HepG2 (cell line): Measurements from ENCODE around the gene MC1R. TPM values are rescaled to one million over a fixed set of nuclear protein-coding genes. Genes with fewer than 3 reads are reported as not detected.

ENCODE experiments used
- AGO1 ChIP-seq: fragments of 200-400 bp; formaldehyde crosslinking; IDR thresholded peaks from 2 replicates; pipeline ENCODE4 v1.6.1; 2017; ENCODE audit warnings: mild to moderate bottlenecking, low read depth, low read length, moderate library complexity; ENCODE audit not compliant: poor library complexity, severe bottlenecking
- MED8 ChIP-seq: sonication (generic); formaldehyde crosslinking; IDR thresholded peaks from 2 replicates; pipeline ENCODE4 v1.8.1; 2023; ENCODE audit warnings: mild to moderate bottlenecking, missing genetic modification reagents; ENCODE audit not compliant: insufficient replicate concordance
- MXD3 ChIP-seq: IDR thresholded peaks from 2 replicates; pipeline ENCODE4 v1.6.1; 2016; ENCODE audit warnings: mild to moderate bottlenecking, missing biosample characterization, missing genetic modification reagents
- PAX8 ChIP-seq: sonication (generic); formaldehyde crosslinking; IDR thresholded peaks from 2 replicates; pipeline ENCODE4 v1.8.0; 2022; ENCODE audit warnings: mild to moderate bottlenecking, missing genetic modification reagents, borderline replicate concordance
- SNRNP70 ChIP-seq: fragments of 200-400 bp; formaldehyde crosslinking; IDR thresholded peaks from 2 replicates; pipeline ENCODE4 v1.6.1; 2017; ENCODE audit warnings: mild to moderate bottlenecking, low read depth, low read length, moderate library complexity
- U2AF2 ChIP-seq: fragments of 200-400 bp; formaldehyde crosslinking; IDR thresholded peaks from 2 replicates; pipeline ENCODE4 v1.6.1; 2017; ENCODE audit warnings: low read depth, mild to moderate bottlenecking, low read length
- XBP1 ChIP-seq: sonication (generic); formaldehyde crosslinking; IDR thresholded peaks from 2 replicates; pipeline ENCODE4 v1.5.0; 2020; ENCODE audit warnings: missing genetic modification reagents
- ZNF101 ChIP-seq: sonication (generic); formaldehyde crosslinking; IDR thresholded peaks from 2 replicates; pipeline ENCODE4 v1.4.0; 2020; ENCODE audit warnings: mild to moderate bottlenecking, low read depth, missing genetic modification reagents, borderline replicate concordance
- ZNF318 ChIP-seq: sonication (generic); formaldehyde crosslinking; IDR thresholded peaks from 2 replicates; pipeline ENCODE4 v1.4.0; 2020; ENCODE audit warnings: mild to moderate bottlenecking, missing genetic modification reagents
- ZNF407 ChIP-seq: sonication (generic); formaldehyde crosslinking; IDR thresholded peaks from one replicate; pipeline ENCODE4 v1.5.1; 2020; ENCODE audit warnings: mild to moderate bottlenecking, missing genetic modification reagents; ENCODE audit errors: not compliant biosample characterization
- ZNF562 ChIP-seq: sonication (generic); formaldehyde crosslinking; IDR thresholded peaks from 2 replicates; pipeline ENCODE4 v1.8.0; 2022; ENCODE audit warnings: missing genetic modification reagents, borderline replicate concordance
- polyA plus RNA-seq, 8 experiments: library from polyadenylated mRNA; depleted of rRNA in 3 of 8; stranded (reverse) in 7 of 8; unstranded in 1 of 8; fragments of >200 nt; fragmentation: Illumina TruSeq in 4 of 8; extraction: Trizol in 4 of 8; gene quantifications; 2 replicates each; pipeline versions ENCODE4 v1.2.1 to v1.2.3, GENCODE V29; 2011 to 2016; ENCODE audit warnings: low read depth in 4 of 8, missing spikeins in 1 of 8, mixed read lengths in 1 of 8; ENCODE audit not compliant: insufficient read depth in 1 of 8
- total RNA-seq, 5 experiments: library from RNA; depleted of rRNA; stranded (reverse); fragments of >200 nt; fragmentation: Illumina TruSeq; extraction: Trizol; gene quantifications; 2 replicates each; pipeline ENCODE4 v1.2.3, GENCODE V29; 2016; ENCODE audit warnings: low read depth in 1 of 5

MC1R gene
- total and polyA plus RNA-seq, 2 of the 13 experiments (the other 11 are each of a cell fraction or from before 2014, with no cell fraction given) = 9.1 to 14.8 TPM

- TF ChIP-seq ZNF318 (no peak), XBP1 (CRISPR knock-in tag) (no peak), MED8 (CRISPR knock-in tag) (peak; percentile 49), MXD3 (no peak), U2AF2 (no peak), SNRNP70 (no peak), ZNF101 (CRISPR knock-in tag) (no peak), ZNF562 (no peak), ZNF407 (CRISPR knock-in tag) (no peak), AGO1 (peak; percentile 21), PAX8 (no peak)
Measured at GRCh38 chr16:89919535-89920406, 1.1 kb downstream of the MC1R start (continued).
